SK-N-SH (cell line): ENCODE measurements around the gene GPX5. TPM values are rescaled to one million over a fixed set of nuclear protein-coding genes. Genes with fewer than 3 reads are reported as not detected.
A peak's percentile ranks its signal among the peaks of the same experiment; 100 is the strongest.

Experiments used
- CTCF ChIA-PET: fragments of 300-600, 350-600 bp; formaldehyde crosslinking; extraction: SDS; loops from one replicate; lab custom pipeline; 2021; lab: Yijun Ruan, JAX
- POLR2A ChIA-PET: fragments of 350-600 bp; sonication (Branson Sonifier 250); formaldehyde crosslinking; extraction: SDS; loops from one replicate; lab custom pipeline; 2020; ENCODE audit warnings: antibody characterized with exemption, inconsistent platforms; lab: Yijun Ruan, JAX
- DNase-seq: peaks from one replicate; pipeline ENCODE4 v3.0.0; 2012
- H2AFZ ChIP-seq: fragments of 200-600 bp; sonication (generic); 2 replicates; pipeline ENCODE4 v1.8.1; 2016; ENCODE audit warnings: antibody characterized with exemption, mild to moderate bottlenecking, low read depth
- H3F3A ChIP-seq: fragments of 200-600 bp; sonication (generic); replicated peaks from 2 replicates; pipeline ENCODE3; 2016; ENCODE audit warnings: antibody characterized with exemption, mild to moderate bottlenecking; ENCODE audit not compliant: insufficient read depth
- H3K27ac ChIP-seq, 2 experiments: fragments of 200-500 bp in 1 of 2; fragments of 200-600 bp in 1 of 2; sonication (Bioruptor generic) in 1 of 2; sonication (generic), shearing (Covaris generic) in 1 of 2; 2 replicates each; pipeline versions ENCODE4 v1.5.1 to v1.6.1; 2014 to 2016; ENCODE audit warnings: low read depth in 2 of 2, inconsistent platforms in 1 of 2, low read length in 1 of 2, mild to moderate bottlenecking in 1 of 2, mixed read lengths in 1 of 2
- H3K27me3 ChIP-seq: fragments of 200-600 bp; sonication (generic), shearing (Covaris generic); 2 replicates; pipeline ENCODE4 v1.6.1; 2016; ENCODE audit warnings: mixed run types; ENCODE audit not compliant: insufficient read depth
- H3K36me3 ChIP-seq, 2 experiments: fragments of 200-500 bp in 1 of 2; fragments of 200-600 bp in 1 of 2; sonication (Bioruptor generic) in 1 of 2; sonication (generic) in 1 of 2; replicated peaks in 1 of 2; 2 replicates each; pipeline versions ENCODE3 to v1.5.1; 2014 to 2016; ENCODE audit warnings: low read length in 1 of 2, mild to moderate bottlenecking in 1 of 2; ENCODE audit not compliant: insufficient read depth in 2 of 2, control insufficient read depth in 1 of 2
- H3K4me1 ChIP-seq, 2 experiments: fragments of 200-500 bp in 1 of 2; fragments of 200-600 bp in 1 of 2; sonication (Bioruptor generic) in 1 of 2; sonication (generic), shearing (Covaris generic) in 1 of 2; 2 replicates each; pipeline versions ENCODE4 v1.5.1 to v1.6.1; 2014 to 2016; ENCODE audit warnings: low read depth in 1 of 2, low read length in 1 of 2, mixed run types in 1 of 2; ENCODE audit not compliant: insufficient read depth in 2 of 2, control insufficient read depth in 1 of 2
- H3K4me2 ChIP-seq: fragments of 200-600 bp; sonication (generic), shearing (Covaris generic); 2 replicates; pipeline ENCODE4 v1.6.1; 2017; ENCODE audit warnings: mixed run types
- H3K4me3 ChIP-seq, 2 experiments: fragments of 200-500 bp in 1 of 2; fragments of 200-600 bp in 1 of 2; sonication (Bioruptor generic) in 1 of 2; sonication (generic), shearing (Covaris generic) in 1 of 2; 2 replicates each; pipeline versions ENCODE4 v1.5.1 to v1.8.1; 2014 to 2016; ENCODE audit warnings: low read depth in 2 of 2, inconsistent platforms in 1 of 2, low read length in 1 of 2, mild to moderate bottlenecking in 1 of 2, mixed read lengths in 1 of 2, moderate library complexity in 1 of 2
- H3K79me2 ChIP-seq: fragments of 200-600 bp; sonication (generic); 2 replicates; pipeline ENCODE4 v1.8.1; 2017; ENCODE audit warnings: mild to moderate bottlenecking; ENCODE audit not compliant: insufficient read depth
- H3K9ac ChIP-seq: fragments of 200-600 bp; sonication (generic); 2 replicates; pipeline ENCODE4 v1.6.1; 2017; ENCODE audit warnings: mixed run types
- H3K9me2 ChIP-seq: fragments of 200-600 bp; sonication (generic); 2 replicates; pipeline ENCODE4 v1.6.1; 2017; ENCODE audit warnings: mixed run types
- H3K9me3 ChIP-seq: fragments of 200-600 bp; sonication (generic); 2 replicates; pipeline ENCODE4 v1.6.1; 2017; ENCODE audit warnings: mixed run types, mild to moderate bottlenecking, moderate library complexity
- H4K20me1 ChIP-seq: fragments of 200-600 bp; sonication (generic); 2 replicates; pipeline ENCODE4 v1.6.1; 2017; ENCODE audit warnings: mild to moderate bottlenecking, mixed run types; ENCODE audit not compliant: insufficient read depth
- CHD2 ChIP-seq: fragments of 150-350 bp; IDR thresholded peaks from 2 replicates; pipeline ENCODE4 v1.6.1; 2018; ENCODE audit warnings: low read length; ENCODE audit not compliant: partially characterized antibody
- ELF1 ChIP-seq: IDR thresholded peaks from 2 replicates; pipeline ENCODE4 v1.4.0; 2012
- FOXM1 ChIP-seq: IDR thresholded peaks from 2 replicates; pipeline ENCODE4 v1.4.0; 2012; ENCODE audit warnings: low read depth, mild to moderate bottlenecking
- GABPA ChIP-seq: IDR thresholded peaks from 2 replicates; pipeline ENCODE4 v1.4.0; 2012; ENCODE audit warnings: low read depth, mild to moderate bottlenecking
- GATA2 ChIP-seq: sonication (generic); formaldehyde crosslinking; IDR thresholded peaks from 2 replicates; pipeline ENCODE4 v1.5.0; 2020; ENCODE audit warnings: mild to moderate bottlenecking, missing genetic modification reagents
- JUND ChIP-seq: IDR thresholded peaks from 2 replicates; pipeline ENCODE4 v1.4.0; 2012
- NRF1 ChIP-seq: IDR thresholded peaks from 2 replicates; pipeline ENCODE4 v1.6.1; 2012; ENCODE audit warnings: low read depth, mild to moderate bottlenecking, low read length
- RAD21 ChIP-seq: IDR thresholded peaks from 2 replicates; pipeline ENCODE4 v1.6.1; 2012; ENCODE audit warnings: mild to moderate bottlenecking, low read length
- RCOR1 ChIP-seq: fragments of 150-350 bp; IDR thresholded peaks from 2 replicates; pipeline ENCODE4 v1.6.1; 2017; ENCODE audit warnings: antibody characterized with exemption, low read length
- REST ChIP-seq: IDR thresholded peaks from 2 replicates; pipeline ENCODE4 v1.6.1; 2012; ENCODE audit warnings: mild to moderate bottlenecking, low read depth, low read length, moderate library complexity
- SIN3A ChIP-seq: IDR thresholded peaks from 2 replicates; pipeline ENCODE4 v1.6.1; 2012; ENCODE audit warnings: low read depth, mild to moderate bottlenecking, low read length, moderate library complexity, borderline replicate concordance
- TAF1 ChIP-seq: IDR thresholded peaks from 2 replicates; pipeline ENCODE4 v1.6.1; 2012; ENCODE audit warnings: low read depth, mild to moderate bottlenecking, low read length, moderate library complexity, borderline replicate concordance
- USF2 ChIP-seq: fragments of 150-350 bp; IDR thresholded peaks from 2 replicates; pipeline ENCODE4 v1.6.1; 2017; ENCODE audit warnings: antibody characterized with exemption, low read length, low read depth, borderline replicate concordance
- WGBS: methylation state at CpG from one replicate; pipeline ENCODE4 v1.1.6; 2017; ENCODE audit warnings: low lambda C conversion rate; 5-methylcytosine and 5-hydroxymethylcytosine counted together
- polyA plus RNA-seq, 3 experiments: library from polyadenylated mRNA; depleted of rRNA; stranded (reverse); fragments of >200 nt; gene quantifications; 2 replicates each; pipeline ENCODE4 v1.2.3, GENCODE V29; 2012
- TF ChIP-seq, protein P1 (sequence below): IDR thresholded peaks from 2 replicates; pipeline ENCODE4 v1.4.0; 2012; ENCODE audit warnings: low read depth
- TF ChIP-seq, protein P2 (sequence below): IDR thresholded peaks from 2 replicates; pipeline ENCODE4 v1.4.0; 2012; ENCODE audit warnings: low read depth, borderline replicate concordance

The GPX5 gene
- polyA plus RNA-seq, 1 of the 3 experiments (the other 2 are of a cell fraction), result not detected

- TF ChIP-seq SIN3A (no peak), USF2 (no peak), RCOR1 (no peak), JUND (no peak), CHD2 (no peak), FOXM1 (no peak), GATA2 (CRISPR knock-in tag) (no peak), ELF1 (no peak), RAD21 (peak; percentile 64)
- TF ChIP-seq, protein P1, sequence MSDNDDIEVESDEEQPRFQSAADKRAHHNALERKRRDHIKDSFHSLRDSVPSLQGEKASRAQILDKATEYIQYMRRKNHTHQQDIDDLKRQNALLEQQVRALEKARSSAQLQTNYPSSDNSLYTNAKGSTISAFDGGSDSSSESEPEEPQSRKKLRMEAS, result no peak
- TF ChIP-seq, protein P2, sequence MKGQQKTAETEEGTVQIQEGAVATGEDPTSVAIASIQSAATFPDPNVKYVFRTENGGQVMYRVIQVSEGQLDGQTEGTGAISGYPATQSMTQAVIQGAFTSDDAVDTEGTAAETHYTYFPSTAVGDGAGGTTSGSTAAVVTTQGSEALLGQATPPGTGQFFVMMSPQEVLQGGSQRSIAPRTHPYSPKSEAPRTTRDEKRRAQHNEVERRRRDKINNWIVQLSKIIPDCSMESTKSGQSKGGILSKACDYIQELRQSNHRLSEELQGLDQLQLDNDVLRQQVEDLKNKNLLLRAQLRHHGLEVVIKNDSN, result no peak
Observed at GRCh38 chr6:28496099-28496779, 29.4 kb upstream of the GPX5 start (continued).

- no peak for TF ChIP-seq RCOR1
- no peak for TF ChIP-seq TAF1
- TF ChIP-seq GABPA, result no peak
- TF ChIP-seq, protein P2, result no peak
- TF ChIP-seq REST, result no peak
- no peak for TF ChIP-seq NRF1
- TF ChIP-seq USF2, result no peak
- DNase-seq, result no peak
- H3K27ac ChIP-seq, result no peak overlapping the region
- H3F3A ChIP-seq, result no peaks in the 10 kb centered on the region
- H3K9me3 ChIP-seq, result no peaks in the 10 kb centered on the region
- H4K20me1 ChIP-seq, result no peaks in the 10 kb centered on the region
- no peaks in the 10 kb centered on the region for H3K9me2 ChIP-seq
- no peak overlapping the region for H3K4me2 ChIP-seq
- H3K27me3 ChIP-seq, result no peaks in the 10 kb centered on the region; the same call in 1 of the 2 replicates
- H3K4me3 ChIP-seq, result no peak overlapping the region
- no peak overlapping the region for H2AFZ ChIP-seq
- WGBS, result 7% methylated on average over 1 of the region's 1 CpG
- no peaks in the 10 kb centered on the region for H3K79me2 ChIP-seq
- H3K36me3 ChIP-seq, result no peaks in the 10 kb centered on the region
- H3K9ac ChIP-seq, result no peak overlapping the region
- CTCF ChIA-PET, result interaction anchor here (1.4 to 2.3 kb wide), 4 partner anchors 8 to 45 kb away, joined by 5 to 10 read pairs (median 6); no protein-coding TSS in a partner anchor
- POLR2A ChIA-PET, result no interaction called here
- H3K4me1 ChIP-seq, result no peaks in the 10 kb centered on the region
Observed at GRCh38 chr6:28497306-28497705, 28.4 kb upstream of the GPX5 start.
